Adrenal gland (tissue), 5 donors: ENCODE results near the gene TMEM132D.

Experiments used
- CTCF ChIP-seq, 6 experiments: fragments of 450-650 bp in 4 of 6; fragments of 200-600 bp in 2 of 6; sonication (generic) in 1 of 6; IDR thresholded peaks; 1 replicate in 5 of 6; 2 replicates in 1 of 6; pipeline versions ENCODE4 v1.5.1 to v1.8.0; 2016 to 2021; ENCODE audit warnings: antibody characterized with exemption in 6 of 6, mild to moderate bottlenecking in 2 of 6, moderate library complexity in 1 of 6
- POLR2A ChIP-seq, 2 donors: fragments of 450-650 bp; IDR thresholded peaks; one replicate each; pipeline ENCODE4 v1.6.1; 2017; ENCODE audit warnings: antibody characterized with exemption in 2 of 2, mild to moderate bottlenecking in 2 of 2, moderate library complexity in 1 of 2
- donor health status: DM: no; HTN: no; CAD: no.

- no peak for TF ChIP-seq CTCF (IDR thresholded peaks at IDR 0.05)
- TF ChIP-seq POLR2A (IDR thresholded peaks at IDR 0.05): no peak
Observed at GRCh38 chr12:129893691-129894090, 10.1 kb downstream of the TMEM132D start.
